Fibroblast of mammary gland (primary cell): ENCODE results near the gene PHLPP2.

Experiments
- DNase-seq: peaks from one replicate; pipeline ENCODE4 v3.0.0-alpha.2; 2010; ENCODE audit warnings: low read depth
- H3K4me3 ChIP-seq: 2 replicates; pipeline ENCODE4 v1.5.1; 2011; ENCODE audit warnings: low read depth, mild to moderate bottlenecking, low read length, moderate library complexity; ENCODE audit not compliant: control insufficient read depth
- TF ChIP-seq, protein P1 (sequence below): conservative IDR thresholded peaks from 2 replicates; pipeline ENCODE4 v1.5.1; 2011; ENCODE audit warnings: low read depth, low read length, inconsistent platforms; ENCODE audit not compliant: control insufficient read depth, insufficient read depth

PHLPP2 gene

DNA sequence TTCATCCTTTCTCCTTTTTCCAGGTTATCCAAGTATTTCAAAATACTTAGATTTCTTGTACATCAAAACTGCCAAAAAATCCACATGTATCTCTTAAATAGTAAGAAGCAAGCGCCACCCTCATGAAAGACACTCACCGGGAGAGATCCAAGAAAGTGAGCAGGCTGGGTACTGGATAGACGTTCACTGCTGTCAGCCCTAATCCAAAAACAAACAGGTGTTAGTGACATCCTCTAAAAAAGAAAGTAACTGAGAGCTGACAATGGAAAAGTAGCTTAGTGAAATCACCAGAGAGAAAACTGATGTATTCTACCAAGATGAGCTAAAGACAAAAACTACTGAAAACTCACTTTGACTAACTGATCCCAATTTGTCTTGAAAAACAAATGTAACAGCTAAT is 52.4 kb downstream of the PHLPP2 start:
- H3K4me3 ChIP-seq, result no peak overlapping the region

DNA sequence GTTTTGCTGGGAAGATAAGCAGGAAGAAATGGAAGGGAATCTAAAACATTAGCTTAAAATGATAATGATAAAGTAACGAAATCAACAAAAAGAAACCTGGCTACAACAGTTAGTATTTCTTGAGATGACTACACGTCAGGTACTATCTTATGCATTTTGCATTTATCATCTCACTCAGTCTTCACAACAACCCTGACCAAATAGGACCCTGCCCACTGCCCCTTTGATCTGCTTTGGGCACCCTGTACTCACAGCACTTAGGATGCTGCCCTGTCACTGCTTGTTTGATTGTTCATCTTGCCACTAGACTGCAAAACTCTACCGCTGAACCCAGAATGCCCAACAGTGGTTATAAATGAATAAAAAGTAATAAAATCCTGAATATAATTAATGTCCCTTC is 53.3 kb downstream of the PHLPP2 start:
- TF ChIP-seq, protein P1, sequence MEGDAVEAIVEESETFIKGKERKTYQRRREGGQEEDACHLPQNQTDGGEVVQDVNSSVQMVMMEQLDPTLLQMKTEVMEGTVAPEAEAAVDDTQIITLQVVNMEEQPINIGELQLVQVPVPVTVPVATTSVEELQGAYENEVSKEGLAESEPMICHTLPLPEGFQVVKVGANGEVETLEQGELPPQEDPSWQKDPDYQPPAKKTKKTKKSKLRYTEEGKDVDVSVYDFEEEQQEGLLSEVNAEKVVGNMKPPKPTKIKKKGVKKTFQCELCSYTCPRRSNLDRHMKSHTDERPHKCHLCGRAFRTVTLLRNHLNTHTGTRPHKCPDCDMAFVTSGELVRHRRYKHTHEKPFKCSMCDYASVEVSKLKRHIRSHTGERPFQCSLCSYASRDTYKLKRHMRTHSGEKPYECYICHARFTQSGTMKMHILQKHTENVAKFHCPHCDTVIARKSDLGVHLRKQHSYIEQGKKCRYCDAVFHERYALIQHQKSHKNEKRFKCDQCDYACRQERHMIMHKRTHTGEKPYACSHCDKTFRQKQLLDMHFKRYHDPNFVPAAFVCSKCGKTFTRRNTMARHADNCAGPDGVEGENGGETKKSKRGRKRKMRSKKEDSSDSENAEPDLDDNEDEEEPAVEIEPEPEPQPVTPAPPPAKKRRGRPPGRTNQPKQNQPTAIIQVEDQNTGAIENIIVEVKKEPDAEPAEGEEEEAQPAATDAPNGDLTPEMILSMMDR, result no peak
- no peak overlapping the region for H3K4me3 ChIP-seq
- DNase-seq, result no peak

More for the DNA sequence above, 52.4 kb downstream of the PHLPP2 start:
- TF ChIP-seq, protein P1, result no peak
- no peak for DNase-seq

DNA sequence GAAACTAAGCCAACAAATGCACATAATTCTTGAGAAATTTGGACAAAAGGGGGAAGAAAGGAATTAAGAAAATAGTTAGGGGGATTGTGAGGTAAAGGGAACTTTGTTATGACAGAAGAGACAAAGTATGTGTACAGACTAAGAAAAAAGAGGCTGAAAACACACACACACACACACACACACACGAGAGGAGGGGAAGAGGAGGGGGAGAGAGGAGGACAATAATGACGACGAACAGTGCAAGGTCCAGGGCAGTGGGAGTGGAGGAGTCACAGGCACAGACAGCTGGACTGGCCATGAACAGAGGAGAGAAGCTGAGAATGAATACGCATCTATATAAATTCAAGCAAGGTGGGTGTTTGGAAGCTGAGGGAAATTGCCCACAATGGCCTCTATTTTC is 54.0 kb downstream of the PHLPP2 start:
- TF ChIP-seq, protein P1, result no peak
- DNase-seq, result no peak
- no peak overlapping the region for H3K4me3 ChIP-seq

DNA sequence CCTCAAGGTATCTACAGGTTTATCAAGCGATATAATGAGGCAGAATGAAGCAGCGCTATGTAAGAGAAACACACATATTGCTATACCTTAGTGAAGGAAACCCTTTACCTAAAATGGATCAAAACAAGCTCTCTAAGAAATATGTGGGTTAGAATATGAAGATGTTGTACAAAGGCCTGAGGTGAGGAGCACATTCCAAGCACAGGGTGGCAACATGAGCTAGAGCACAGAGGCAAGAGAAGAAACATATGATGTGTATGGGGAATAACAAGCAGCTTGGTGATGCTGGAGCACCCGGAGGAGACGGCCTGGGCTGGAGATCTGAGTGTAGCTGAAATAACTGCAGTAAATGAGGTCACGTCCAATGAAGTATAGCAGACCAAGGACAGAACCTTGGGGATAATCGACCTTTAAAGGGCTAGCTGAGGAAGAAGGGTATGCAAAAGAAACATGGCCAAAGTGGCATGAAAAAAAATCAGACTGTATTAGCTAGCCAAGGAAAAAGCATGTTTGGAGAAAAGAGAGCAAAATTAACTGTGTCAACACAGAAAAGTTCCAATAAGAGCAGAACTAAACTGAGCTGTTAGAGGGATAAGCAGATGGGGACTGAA is 54.5 kb downstream of the PHLPP2 start:
- TF ChIP-seq, protein P1, result no peak
- H3K4me3 ChIP-seq, result no peak overlapping the region
- DNase-seq, result no peak

DNA sequence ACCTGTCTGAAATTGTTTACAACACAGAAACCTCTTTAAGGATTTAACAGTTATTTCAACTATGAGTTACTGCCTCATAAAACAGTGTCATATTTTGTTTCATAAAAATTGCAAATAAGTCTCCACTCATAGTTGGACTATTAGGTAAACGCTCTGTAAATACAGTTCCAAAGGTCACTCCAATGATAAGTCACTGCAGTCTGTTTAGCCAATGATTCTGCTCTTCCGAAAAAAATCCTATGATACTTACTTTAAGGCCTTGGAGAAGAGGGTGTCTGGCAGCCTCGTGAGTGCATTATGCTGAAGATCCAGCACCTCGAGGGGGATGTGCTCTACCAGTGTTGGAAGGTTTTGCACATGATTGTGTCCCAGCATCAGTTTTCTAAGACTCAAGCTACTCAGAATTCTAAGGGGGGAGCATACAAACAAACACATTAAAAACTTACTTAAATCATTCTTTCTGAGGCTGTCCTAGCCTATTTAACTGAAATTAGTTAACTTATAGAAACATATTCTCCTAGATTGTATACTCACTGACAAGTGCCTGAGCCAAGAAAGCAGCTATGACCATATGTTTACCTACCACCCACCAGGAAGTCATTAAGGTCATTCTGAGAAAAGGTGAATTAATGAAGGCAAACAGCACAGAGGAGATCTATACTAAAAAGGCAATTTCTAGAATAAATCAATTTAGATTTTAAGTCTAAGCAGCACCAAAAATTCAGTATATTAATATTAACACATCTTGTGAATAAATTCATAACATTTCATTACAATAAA is 57.4 kb downstream of the PHLPP2 start:
- TF ChIP-seq, protein P1, result no peak
- no peak overlapping the region for H3K4me3 ChIP-seq
- DNase-seq, result no peak

DNA sequence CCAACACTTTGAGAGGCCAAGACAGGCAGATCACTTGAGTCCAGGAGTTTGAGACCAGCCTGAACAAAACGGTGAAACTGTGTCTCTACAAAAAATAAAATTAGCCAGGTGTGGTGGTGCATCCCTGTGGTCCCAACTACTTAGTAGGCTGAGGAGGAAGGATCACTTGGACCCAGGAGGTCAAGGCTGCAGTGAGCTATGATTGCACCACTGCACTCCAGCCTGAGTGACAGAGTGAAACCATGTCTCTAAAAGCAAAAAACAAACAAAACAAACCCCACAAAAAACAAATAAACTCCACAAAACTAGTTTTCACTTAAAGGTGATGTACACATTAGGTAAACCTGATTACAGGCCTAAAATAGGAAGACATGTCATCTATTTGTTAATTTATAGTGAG is 58.2 kb downstream of the PHLPP2 start:
- no peak overlapping the region for H3K4me3 ChIP-seq
- no peak for DNase-seq
- TF ChIP-seq, protein P1, result no peak
